ENCODE data around the gene LILRB4. TPM values are rescaled to one million over a fixed set of nuclear protein-coding genes. Genes with fewer than 3 reads are reported as not detected.

The LILRB4 gene
- total RNA-seq, 1 experiment from 2014 or later, result not detected

- H2AFZ ChIP-seq (ENCODE audit: low read length), result no peak overlapping the region
- peaks cover 55% of the 10 kb centered on the region for H3K9me3 ChIP-seq (ENCODE audit: control insufficient read depth, low read depth, low read length)
- H3K18ac ChIP-seq (ENCODE audit: insufficient read length, low read depth, low read length), result no peak overlapping the region
- no peak overlapping the region for H3K9ac ChIP-seq (ENCODE audit: extremely low read depth, insufficient read length, low read length)
- no peaks in the 10 kb centered on the region for H3K23me2 ChIP-seq (ENCODE audit: insufficient read length, low read depth, low read length, poor library complexity, severe bottlenecking)
- no peak overlapping the region for H2BK12ac ChIP-seq (ENCODE audit: insufficient read length, low read depth, low read length)
- peaks cover 79 to 87% of the 10 kb centered on the region in 2 experiments for H3K9me3 Mint-ChIP-seq
- no peak for DNase-seq
- no peaks in the 10 kb centered on the region for H3K27me3 Mint-ChIP-seq (ENCODE audit: low read depth)
- H2BK120ac ChIP-seq (ENCODE audit: low read depth, low read length, poor library complexity, severe bottlenecking), result no peak overlapping the region
- no peaks in the 10 kb centered on the region for H3K4me1 Mint-ChIP-seq
- no peak overlapping the region for H3K4ac ChIP-seq (ENCODE audit: low read depth, low read length)
- H3K56ac ChIP-seq (ENCODE audit: insufficient read length, low read depth, low read length), result no peak overlapping the region
- no peak for TF ChIP-seq CTCF (conservative IDR thresholded peaks at IDR 0.05)
- no peak overlapping the region for H4K8ac ChIP-seq (replicated peaks; ENCODE audit: insufficient read length, low read depth, low read length)
- no peak overlapping the region for H3K4me3 Mint-ChIP-seq
- no peaks in the 10 kb centered on the region for H3K27me3 ChIP-seq (ENCODE audit: insufficient read depth, low read length)
- no peaks in the 10 kb centered on the region for H3K79me1 ChIP-seq (ENCODE audit: insufficient read depth, low read depth, low read length, poor library complexity, severe bottlenecking)
- H3K79me2 ChIP-seq (ENCODE audit: insufficient read depth, low read length), result no peaks in the 10 kb centered on the region
- H3K27ac Mint-ChIP-seq, result no peak overlapping the region
- H3K36me3 Mint-ChIP-seq (ENCODE audit: insufficient read depth in 1 of 3, low read depth in 3 of 3), result peaks cover 3 to 14% (median 13%) of the 10 kb centered on the region in 3 experiments; a peak in 5 of 7 replicates
- no peak overlapping the region for H2BK5ac ChIP-seq (ENCODE audit: insufficient read length, low read length)
- no CpG with 5 or more reads among the region's 1 CpG for WGBS (ENCODE audit: extremely low coverage, insufficient read length, low lambda C conversion rate)
- H3T11ph ChIP-seq (ENCODE audit: low read length), result no peak overlapping the region
- no peak overlapping the region for H3K4me2 ChIP-seq (ENCODE audit: insufficient read depth, insufficient read length, low read length)
- H3K14ac ChIP-seq (ENCODE audit: insufficient read depth, low read length), result no peak overlapping the region
- H4K20me1 ChIP-seq (ENCODE audit: control insufficient read depth, insufficient read depth, insufficient read length), result no peaks in the 10 kb centered on the region
- H4K91ac ChIP-seq (ENCODE audit: insufficient read length, low read depth, low read length), result no peak overlapping the region
- no peak overlapping the region for H2BK15ac ChIP-seq (ENCODE audit: low read depth, low read length)
- no peak overlapping the region for H4K5ac ChIP-seq (ENCODE audit: insufficient read length, low read depth, low read length)
- no peaks in the 10 kb centered on the region for H3K4me1 ChIP-seq (ENCODE audit: insufficient read depth, low read length)
- no peak overlapping the region for H2AK5ac ChIP-seq (ENCODE audit: insufficient read length, low read length)
- no peak overlapping the region for H3K27ac ChIP-seq (ENCODE audit: insufficient read length, low read depth, low read length)
- H2BK20ac ChIP-seq (ENCODE audit: low read depth, low read length, poor library complexity, severe bottlenecking), result no peak overlapping the region
- H3K23ac ChIP-seq (ENCODE audit: insufficient read length, low read depth, low read length), result no peak overlapping the region
Observed at GRCh38 chr19:54673222-54673621, 10.4 kb downstream of the LILRB4 start.

All from H9 (cell line).